ENCODE data around the gene SLC16A8.

- TF ChIP-seq EZH2 (IDR thresholded peaks at IDR 0.05) (no peak), POLR2AphosphoS5 (IDR thresholded peaks at IDR 0.05; ENCODE audit: borderline replicate concordance, low read depth, low read length) (no peak)
These were observed 8.0 kb downstream of the SLC16A8 start for GRCh38 chr22:38075961-38076360.
